ENCODE measurements around the gene FUCA1.

- TF ChIP-seq CTCF (IDR thresholded peaks at IDR 0.05): no peak
- no peak for TF ChIP-seq POLR2A (IDR thresholded peaks at IDR 0.05)
These were observed 63.8 kb downstream of the FUCA1 start for GRCh38 chr1:23804183-23804835.
